T-helper 17 cell (primary cell): Measurements from ENCODE around the gene IQSEC1. TPM values are rescaled to one million over a fixed set of nuclear protein-coding genes. Genes with fewer than 3 reads are reported as not detected.
A peak's percentile ranks its signal among the peaks of the same experiment; 100 is the strongest.

Experiments
- ATAC-seq: fragments of 150-1000 bp; cut with Tn5 transposase; 2 replicates; pipeline ENCODE4 v1.10.0; 2021; ENCODE audit warnings: mild to moderate bottlenecking, moderate library complexity
- DNase-seq, 3 donors: peaks; one replicate each; pipeline versions ENCODE4 v3.0.0 to v3.0.0-alpha.2; 2020 to 2021
- H3K9me3 ChIP-seq: one replicate; pipeline ENCODE4 v1.7.0; 2013; ENCODE audit warnings: low read length, mild to moderate bottlenecking; ENCODE audit not compliant: control insufficient read depth, poor library complexity, severe bottlenecking
- H3K27ac Mint-ChIP-seq: one replicate; pipeline ENCODE4 v1.8.0; 2022; ENCODE audit warnings: mild to moderate bottlenecking, moderate library complexity, mixed read lengths
- H3K27me3 Mint-ChIP-seq: one replicate; pipeline ENCODE4 v1.8.0; 2022; ENCODE audit warnings: mixed read lengths
- H3K36me3 Mint-ChIP-seq: one replicate; pipeline ENCODE4 v1.8.0; 2022; ENCODE audit warnings: low read depth, mixed read lengths
- H3K4me1 Mint-ChIP-seq: one replicate; pipeline ENCODE4 v1.8.0; 2022; ENCODE audit warnings: mild to moderate bottlenecking, mixed read lengths
- H3K4me3 Mint-ChIP-seq: one replicate; pipeline ENCODE4 v1.8.0; 2022; ENCODE audit warnings: mild to moderate bottlenecking, moderate library complexity, mixed read lengths
- total RNA-seq, 4 donors: library from RNA in 2 of 4; stranded (reverse) in 2 of 4; gene quantifications; one replicate each; pipeline ENCODE4 v1.2.3 and lab custom pipeline; 2022 to 2026

Gene IQSEC1
- total RNA-seq, 2 donors from 2014 or later = 114 to 128 TPM

- Mint-ChIP-seq H3K36me3 (peaks cover 2% of the 10 kb centered on the region), H3K4me1 (peaks cover 65% of the 10 kb centered on the region), H3K27ac (peak overlapping the region; percentile 89), H3K4me3 (peak overlapping the region; percentile 50), H3K27me3 (no peaks in the 10 kb centered on the region)
- H3K9me3 ChIP-seq = no peaks in the 10 kb centered on the region
- no peak for DNase-seq
- ATAC-seq = no peak
These were observed 115.1 kb downstream of the IQSEC1 start for GRCh38 chr3:12957824-12958792.

GRCh38 chr3:12957339-12957738 is 115.9 kb downstream of the IQSEC1 start:
- DNase-seq (no peak), ATAC-seq (no peak)
- H3K4me3 Mint-ChIP-seq = no peak overlapping the region
- H3K36me3 Mint-ChIP-seq = peaks cover 2% of the 10 kb centered on the region
- H3K27ac Mint-ChIP-seq = peak overlapping the region; percentile 62
- H3K27me3 Mint-ChIP-seq = no peaks in the 10 kb centered on the region
- no peaks in the 10 kb centered on the region for H3K9me3 ChIP-seq
- H3K4me1 Mint-ChIP-seq = peaks cover 62% of the 10 kb centered on the region

- DNase-seq (no peak), ATAC-seq (no peak)
- Mint-ChIP-seq H3K4me1 (peaks cover 59% of the 10 kb centered on the region), H3K4me3 (peak overlapping the region; percentile 61), H3K36me3 (no peaks in the 10 kb centered on the region), H3K27ac (peak overlapping the region; percentile 62), H3K27me3 (no peaks in the 10 kb centered on the region)
- H3K9me3 ChIP-seq = no peaks in the 10 kb centered on the region
These were observed 116.9 kb downstream of the IQSEC1 start for GRCh38 chr3:12956316-12956660.

- DNase-seq = no peak
- Mint-ChIP-seq H3K27ac (peak overlapping the region; percentile 62), H3K4me3 (peak overlapping the region; percentile 61), H3K27me3 (no peaks in the 10 kb centered on the region), H3K4me1 (peaks cover 56% of the 10 kb centered on the region), H3K36me3 (no peaks in the 10 kb centered on the region)
- H3K9me3 ChIP-seq = no peaks in the 10 kb centered on the region
- ATAC-seq = no peak
These were observed 117.4 kb downstream of the IQSEC1 start for GRCh38 chr3:12955651-12956315.

GRCh38 chr3:12954891-12955650 is 118.2 kb downstream of the IQSEC1 start:
- peak; percentile 66 for ATAC-seq
- no peak for DNase-seq

GRCh38 chr3:12954180-12954579 is 119.0 kb downstream of the IQSEC1 start:
- H3K4me1 Mint-ChIP-seq = peaks cover 56% of the 10 kb centered on the region
- H3K9me3 ChIP-seq = no peaks in the 10 kb centered on the region
- no peaks in the 10 kb centered on the region for H3K36me3 Mint-ChIP-seq
- no peaks in the 10 kb centered on the region for H3K27me3 Mint-ChIP-seq
- H3K27ac Mint-ChIP-seq = peak overlapping the region; percentile 88
- DNase-seq (no peak), ATAC-seq (no peak)
- no peak overlapping the region for H3K4me3 Mint-ChIP-seq

More at GRCh38 chr3:12954891-12955650, 118.2 kb downstream of the IQSEC1 start:
- Mint-ChIP-seq H3K4me3 (peak overlapping the region; percentile 3), H3K36me3 (no peaks in the 10 kb centered on the region), H3K27me3 (no peaks in the 10 kb centered on the region), H3K27ac (peak overlapping the region; percentile 88), H3K4me1 (peaks cover 51% of the 10 kb centered on the region)
- H3K9me3 ChIP-seq = no peaks in the 10 kb centered on the region

GRCh38 chr3:12953201-12953995 is 119.8 kb downstream of the IQSEC1 start:
- peak overlapping the region; percentile 2 for H3K27ac Mint-ChIP-seq
- H3K27me3 Mint-ChIP-seq = no peaks in the 10 kb centered on the region
- no peak for DNase-seq

GRCh38 chr3:12952343-12953200 is 120.7 kb downstream of the IQSEC1 start:
- H3K4me1 Mint-ChIP-seq = peaks cover 55% of the 10 kb centered on the region
- peak overlapping the region; percentile 12 for H3K4me3 Mint-ChIP-seq
- ATAC-seq (no peak), DNase-seq (no peak)
- no peaks in the 10 kb centered on the region for H3K9me3 ChIP-seq
- peak overlapping the region; percentile 51 for H3K27ac Mint-ChIP-seq
- H3K27me3 Mint-ChIP-seq = no peaks in the 10 kb centered on the region
- H3K36me3 Mint-ChIP-seq = no peaks in the 10 kb centered on the region

More at GRCh38 chr3:12953201-12953995, 119.8 kb downstream of the IQSEC1 start:
- no peaks in the 10 kb centered on the region for H3K9me3 ChIP-seq
- Mint-ChIP-seq H3K4me3 (no peak overlapping the region), H3K36me3 (no peaks in the 10 kb centered on the region), H3K4me1 (peaks cover 57% of the 10 kb centered on the region)
- no peak for ATAC-seq

- H3K4me3 Mint-ChIP-seq = no peak overlapping the region
- H3K27ac Mint-ChIP-seq = peak overlapping the region; percentile 63
These were observed 124.1 kb downstream of the IQSEC1 start for GRCh38 chr3:12948891-12949711.

GRCh38 chr3:12948371-12948770 is 124.9 kb downstream of the IQSEC1 start:
- peak overlapping the region; percentile 9 for H3K4me3 Mint-ChIP-seq
- H3K27ac Mint-ChIP-seq = no peak overlapping the region
- H3K4me1 Mint-ChIP-seq = peaks cover 46% of the 10 kb centered on the region
- no peaks in the 10 kb centered on the region for H3K36me3 Mint-ChIP-seq
- DNase-seq (no peak), ATAC-seq (no peak)
- no peaks in the 10 kb centered on the region for H3K27me3 Mint-ChIP-seq
- no peaks in the 10 kb centered on the region for H3K9me3 ChIP-seq

More at GRCh38 chr3:12948891-12949711, 124.1 kb downstream of the IQSEC1 start:
- no peaks in the 10 kb centered on the region for H3K36me3 Mint-ChIP-seq
- no peaks in the 10 kb centered on the region for H3K27me3 Mint-ChIP-seq
- H3K9me3 ChIP-seq = no peaks in the 10 kb centered on the region
- ATAC-seq (peak; percentile 79), DNase-seq (no peak)
- peaks cover 50% of the 10 kb centered on the region for H3K4me1 Mint-ChIP-seq
